IPS-NIHi7 (cell line): ENCODE measurements around the gene BICC1.

Experiments used
- DNase-seq: peaks from one replicate; pipeline ENCODE4 v3.0.0; 2012; ENCODE audit warnings: mixed read lengths; ENCODE audit errors: extremely low spot score

The BICC1 gene

GRCh38 chr10:58701405-58702135, 188.9 kb downstream of the BICC1 start:
- no peak for DNase-seq

DNA sequence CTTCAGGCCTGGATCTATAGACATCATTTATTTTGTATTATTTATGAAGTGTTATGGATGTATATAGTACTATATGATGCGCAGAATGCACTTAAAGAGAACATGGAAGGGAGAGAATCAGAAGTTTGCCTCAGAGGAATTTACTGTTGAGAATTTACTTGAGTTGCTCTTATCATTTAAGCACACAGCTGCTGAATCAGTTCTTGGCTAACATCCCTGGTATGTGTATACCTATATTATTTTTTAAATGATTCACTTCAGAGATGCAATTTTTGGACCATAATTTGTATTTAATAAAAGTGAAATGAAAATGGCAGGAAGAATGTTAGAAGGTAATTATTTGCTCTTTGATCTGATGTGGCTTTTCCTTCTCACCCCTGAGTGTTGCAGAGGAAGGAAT, 191.6 kb downstream of the BICC1 start:
- DNase-seq = no peak

DNA sequence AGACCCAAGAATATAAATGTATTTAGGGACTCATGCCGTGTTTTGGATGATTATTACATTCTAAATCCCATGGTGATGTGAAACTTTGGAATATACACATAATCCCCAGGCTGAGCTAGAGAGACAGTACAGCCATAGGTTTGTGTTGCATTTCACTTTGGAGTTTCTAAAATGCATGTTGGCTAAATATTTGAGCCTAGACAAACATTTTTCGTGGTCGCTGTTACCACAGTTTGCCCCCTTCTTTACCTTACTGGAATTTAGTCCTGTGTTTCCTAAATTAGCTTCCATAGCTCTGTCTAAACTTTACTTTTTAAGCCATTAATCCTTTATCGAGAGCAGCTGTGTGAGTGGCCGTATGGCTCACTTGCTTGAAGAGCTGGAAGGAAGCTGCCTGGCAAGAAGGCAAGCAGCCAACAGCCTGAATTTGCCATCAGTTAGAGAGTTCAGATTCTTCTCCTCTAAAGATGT, 192.0 kb downstream of the BICC1 start:
- DNase-seq = no peak

GRCh38 chr10:58706836-58707235, 194.2 kb downstream of the BICC1 start:
- DNase-seq = no peak

DNA sequence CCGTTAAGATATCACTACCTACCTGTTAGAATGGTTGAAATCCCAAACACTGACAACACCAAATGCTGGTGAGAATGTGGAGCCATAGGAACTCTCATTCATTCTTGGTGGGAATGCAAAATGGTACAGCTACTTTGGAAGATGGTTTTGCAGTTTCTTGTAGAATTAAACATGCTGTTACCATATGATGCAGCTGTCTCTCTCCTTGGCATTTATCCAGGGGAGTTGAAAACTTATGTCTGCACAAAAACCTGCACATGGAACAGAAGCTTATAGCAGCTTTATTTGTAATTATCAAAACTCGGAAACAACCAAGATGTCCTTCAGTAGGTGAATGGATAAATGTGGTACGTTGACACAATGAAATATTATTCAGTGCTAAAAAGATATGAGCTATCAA, 199.5 kb downstream of the BICC1 start:
- no peak for DNase-seq

DNA sequence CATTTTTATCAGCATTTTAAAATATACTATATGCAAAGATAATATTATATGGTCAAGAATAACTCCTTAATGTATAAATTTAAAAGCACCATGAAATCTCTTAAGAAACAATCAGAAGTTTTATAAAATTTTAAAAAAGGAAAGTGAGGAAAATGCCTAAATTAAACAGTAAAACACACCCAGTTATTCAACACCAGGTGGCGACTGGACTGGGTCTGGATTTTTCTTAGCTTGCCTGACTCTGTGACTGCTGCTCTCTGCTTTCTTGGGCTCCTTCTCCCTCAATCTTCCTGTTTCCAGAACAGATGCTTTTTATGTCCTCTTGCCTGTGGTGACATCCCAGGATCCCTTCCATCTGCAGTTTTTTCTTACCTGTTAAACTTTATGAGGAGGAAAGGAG, 200.3 kb downstream of the BICC1 start:
- no peak for DNase-seq

DNA sequence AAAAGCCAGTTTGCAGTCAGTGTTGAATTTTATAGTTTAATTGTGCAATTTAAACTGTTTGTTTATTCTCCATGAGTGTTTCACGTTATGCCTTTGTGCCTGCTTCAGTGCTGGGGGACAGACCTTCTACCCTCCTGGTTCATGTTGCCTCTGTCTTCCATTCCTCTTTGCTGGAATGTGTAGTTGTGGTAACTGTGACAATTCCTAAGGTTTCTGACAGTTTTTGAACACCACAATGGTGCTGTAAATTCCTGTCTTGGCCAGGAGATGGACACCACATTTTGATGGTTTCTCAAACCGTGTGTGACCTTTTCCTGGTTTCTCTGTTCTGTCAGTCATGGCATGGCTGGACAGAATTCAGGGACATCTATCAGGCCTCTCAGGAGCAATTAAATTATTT, 201.7 kb downstream of the BICC1 start:
- no peak for DNase-seq

- DNase-seq = no peak
Observed at GRCh38 chr10:58715061-58715460, 202.4 kb downstream of the BICC1 start.

DNA sequence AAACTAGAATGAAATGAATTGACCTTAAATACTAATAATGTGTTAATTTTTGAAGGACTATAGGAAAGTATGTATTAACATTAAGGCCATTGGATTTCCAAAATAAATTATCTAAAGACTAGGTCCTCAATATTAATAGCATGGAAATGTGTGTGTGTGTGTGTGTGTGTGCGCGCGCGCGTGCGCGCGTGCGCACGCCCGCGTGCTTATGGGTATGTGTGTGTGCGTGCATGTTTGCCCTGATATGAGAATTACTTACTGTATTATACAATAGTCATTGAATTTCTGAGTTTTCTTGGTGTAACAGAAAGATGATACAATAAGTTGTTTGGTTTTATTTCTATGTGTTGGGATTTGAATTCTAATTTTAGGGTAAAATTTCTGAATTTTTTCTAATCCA, 205.9 kb downstream of the BICC1 start:
- DNase-seq = no peak

DNA sequence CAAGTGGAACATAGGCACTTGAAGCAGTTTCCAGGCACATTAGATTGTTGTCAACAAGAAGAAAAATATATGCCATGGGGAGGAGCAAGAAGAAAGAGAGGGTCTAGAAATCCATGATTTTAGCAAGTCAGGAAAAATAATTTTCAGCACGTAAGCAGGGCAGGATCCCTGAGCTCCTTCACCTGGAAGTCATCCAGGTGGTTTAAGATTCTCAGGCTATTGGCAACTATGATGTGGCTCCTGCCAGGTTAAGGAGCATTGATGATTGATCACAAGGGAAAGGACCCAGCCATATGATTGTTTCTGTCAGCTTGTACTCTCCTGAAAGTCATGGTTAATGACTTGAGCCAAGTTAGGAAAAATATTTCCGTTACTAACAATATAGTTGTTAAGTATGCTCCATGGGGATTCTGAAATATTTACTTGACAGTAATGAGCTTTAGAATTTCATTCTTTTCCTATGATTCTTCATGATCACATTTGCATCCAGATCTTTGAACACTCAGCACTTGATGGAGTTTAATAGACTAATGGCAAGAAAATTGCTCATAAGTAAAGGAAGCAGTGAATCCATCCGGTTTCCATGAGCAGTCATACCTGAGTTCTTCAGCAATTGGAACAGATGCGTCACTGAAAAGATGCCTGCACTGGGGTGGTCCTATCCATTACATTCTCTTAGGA, 209.1 kb downstream of the BICC1 start:
- no peak for DNase-seq

DNA sequence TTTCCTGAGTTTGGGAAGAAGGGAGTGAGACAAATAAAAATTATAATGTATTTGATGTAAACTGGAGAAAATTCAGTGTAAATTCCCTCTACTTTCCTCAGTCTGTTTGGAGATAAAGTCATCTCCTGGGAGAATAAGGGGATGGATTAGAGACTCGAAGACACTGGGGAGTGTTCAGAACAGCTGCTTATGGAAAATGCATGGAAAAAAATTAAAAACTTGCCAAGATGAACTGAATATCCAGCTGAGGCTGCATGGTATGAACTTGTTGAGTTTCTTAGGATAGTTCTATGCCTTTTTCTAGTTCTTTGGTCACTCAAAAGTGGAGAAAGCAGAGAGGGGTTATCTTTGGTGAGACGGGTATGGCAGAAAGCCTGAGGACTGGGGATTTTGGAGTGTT, 210.5 kb downstream of the BICC1 start:
- no peak for DNase-seq

- DNase-seq = no peak
Observed at GRCh38 chr10:58723966-58724365, 211.3 kb downstream of the BICC1 start.

DNA sequence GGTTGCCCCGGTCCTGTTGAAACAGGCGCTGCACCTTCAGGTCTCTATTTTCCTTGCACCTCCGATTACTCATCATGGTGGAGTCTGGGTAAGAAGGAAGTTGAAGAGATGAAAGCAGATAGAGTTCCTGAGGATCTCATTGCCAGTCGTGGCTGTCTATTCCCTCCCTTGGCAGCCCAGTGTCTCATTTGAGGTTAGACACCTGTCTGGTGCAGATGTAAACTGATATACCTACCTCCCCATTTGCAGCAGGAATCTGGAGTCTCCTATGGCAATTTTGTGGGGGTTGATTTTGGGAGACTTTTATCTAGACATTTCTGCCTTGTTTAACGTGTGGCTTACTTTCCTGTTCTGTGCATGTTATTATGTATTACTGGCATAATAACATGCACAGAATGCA, 212.1 kb downstream of the BICC1 start:
- DNase-seq = no peak

DNA sequence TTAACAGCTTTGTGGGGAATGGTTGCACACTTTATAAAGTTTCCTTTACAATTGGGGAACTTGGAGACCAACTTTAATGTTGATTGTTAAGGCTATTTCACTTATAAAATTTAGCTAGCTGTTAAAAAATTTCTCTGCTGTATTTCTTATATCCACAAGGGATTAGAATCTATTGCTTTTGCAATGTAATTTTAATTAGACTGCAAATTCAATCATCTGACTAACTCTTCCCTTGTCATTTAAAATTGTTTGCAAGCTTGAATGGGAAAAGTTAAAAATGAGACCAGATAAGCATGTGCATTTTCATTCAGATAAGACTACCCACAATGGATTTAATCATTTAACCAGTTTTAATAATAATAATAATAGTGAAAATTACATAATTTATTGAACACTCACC, 213.2 kb downstream of the BICC1 start:
- DNase-seq = no peak

GRCh38 chr10:58727633-58728032, 215.0 kb downstream of the BICC1 start:
- DNase-seq = no peak

- no peak for DNase-seq
Observed at GRCh38 chr10:58731276-58731675, 218.6 kb downstream of the BICC1 start.

GRCh38 chr10:58733436-58733835, 220.8 kb downstream of the BICC1 start:
- DNase-seq = no peak

- no peak for DNase-seq
Observed at GRCh38 chr10:58734116-58734515, 221.4 kb downstream of the BICC1 start.

- DNase-seq = no peak
Observed at GRCh38 chr10:58734664-58735063, 222.0 kb downstream of the BICC1 start.

DNA sequence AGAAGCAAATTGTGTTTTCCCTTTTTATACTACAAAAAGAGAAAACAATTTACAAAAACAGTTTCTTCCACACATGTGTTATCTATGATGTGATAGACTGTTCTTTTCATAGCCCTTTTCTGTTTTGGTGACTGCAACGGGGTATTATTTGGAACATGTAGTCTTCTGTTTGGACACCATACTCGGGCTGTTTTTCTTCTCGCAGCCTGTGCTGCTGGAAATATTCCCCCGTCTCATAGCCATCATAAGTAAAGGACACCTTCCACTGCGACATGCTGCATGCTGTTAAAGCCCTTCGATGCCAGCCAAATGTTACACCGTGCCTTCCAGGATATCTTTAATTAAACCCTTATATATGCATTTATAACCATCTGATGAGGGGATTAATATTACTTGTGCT, 222.4 kb downstream of the BICC1 start:
- DNase-seq = no peak

DNA sequence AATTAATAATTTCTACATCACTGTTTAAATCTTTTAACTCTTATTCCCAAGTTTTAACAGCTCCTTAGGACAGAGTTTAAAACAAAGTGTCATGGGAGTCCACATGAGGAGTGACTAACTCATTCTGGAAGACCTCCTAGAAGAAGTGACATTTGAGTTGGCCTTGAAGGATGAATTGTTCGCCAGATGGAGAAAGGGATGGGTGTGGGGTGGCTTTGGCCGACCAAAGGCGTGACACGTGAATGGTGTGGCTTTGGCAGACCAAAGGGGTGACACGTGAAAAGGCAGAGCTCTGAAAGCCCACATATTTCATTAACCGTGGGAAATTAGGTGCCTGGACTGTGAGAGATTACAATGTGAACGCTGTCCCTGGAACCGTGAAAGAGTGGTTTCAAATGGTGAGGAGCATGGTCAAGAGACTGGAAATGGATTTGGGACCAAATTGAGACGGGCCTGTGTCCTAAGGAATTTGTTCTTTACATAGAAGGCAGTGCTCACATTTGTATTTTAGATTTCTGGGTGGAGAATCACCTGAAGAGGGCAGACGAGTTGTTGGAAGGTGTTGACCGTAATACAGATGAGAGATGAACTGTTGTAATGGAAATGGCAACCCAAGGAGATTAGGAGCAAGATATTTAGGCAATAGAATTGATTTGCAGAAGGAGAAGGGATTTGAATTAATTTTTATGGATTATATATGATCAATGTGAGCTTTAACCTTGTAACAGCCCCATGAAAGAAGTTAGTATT, 228.1 kb downstream of the BICC1 start:
- DNase-seq = no peak

DNA sequence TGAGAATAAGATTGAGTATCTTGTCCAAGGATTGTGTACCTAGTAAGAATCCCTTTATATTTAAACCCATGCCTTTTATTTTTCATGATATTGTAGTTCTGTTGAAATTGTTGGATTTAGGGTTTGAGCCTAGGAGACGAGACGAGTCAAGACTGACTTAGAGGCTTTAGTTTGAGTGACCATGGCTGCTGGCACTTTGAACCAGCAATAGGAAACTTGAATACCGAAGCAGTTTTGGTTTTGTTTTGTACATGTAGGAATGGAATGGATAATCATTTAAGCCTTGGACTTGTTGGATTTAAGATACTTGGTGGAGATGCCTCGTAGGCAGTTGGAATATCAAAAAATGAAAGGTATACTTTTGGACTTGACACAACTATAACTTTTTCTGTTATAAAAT, 229.0 kb downstream of the BICC1 start:
- DNase-seq = no peak

- no peak for DNase-seq
Observed at GRCh38 chr10:58742141-58742540, 229.5 kb downstream of the BICC1 start.
